ENCODE results near the gene ZNF557.

DNA sequence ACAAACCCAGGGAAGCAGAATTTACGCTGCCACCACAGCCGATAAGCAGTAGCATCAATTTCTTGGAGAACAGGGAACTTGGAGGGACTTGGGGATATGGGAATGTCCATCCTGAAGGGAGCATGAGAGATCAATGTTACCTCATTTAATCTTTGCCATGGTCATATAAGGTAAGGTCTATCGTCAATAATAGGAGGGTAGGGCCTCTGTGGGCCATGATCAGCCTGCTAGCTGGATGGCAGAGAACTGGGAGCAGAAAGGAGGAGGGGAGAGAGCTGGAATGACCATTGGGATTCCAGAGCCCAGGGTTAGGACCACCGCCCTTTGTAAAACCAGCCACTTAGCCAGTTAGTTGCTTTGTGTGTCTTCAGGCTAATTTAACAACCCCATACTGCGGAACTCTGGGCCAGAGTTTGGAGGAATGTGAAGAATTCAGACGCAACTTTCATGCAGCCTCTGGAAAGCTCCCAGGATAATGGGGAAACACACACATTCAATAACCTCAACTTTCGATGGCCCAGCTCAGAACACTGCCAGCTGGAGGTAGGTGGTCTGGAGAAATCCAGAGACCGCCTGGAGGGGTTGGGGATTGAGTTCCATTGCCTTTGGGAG lies 40.3 kb downstream of the ZNF557 start:
- TF ChIP-seq POLR2A (IDR thresholded peaks at IDR 0.05) (no peak), POLR2AphosphoS5 (IDR thresholded peaks at IDR 0.05) (no peak)

Data from stomach (tissue), 4 donors.